ENCODE results near the gene EFNB3.

The EFNB3 gene

DNA sequence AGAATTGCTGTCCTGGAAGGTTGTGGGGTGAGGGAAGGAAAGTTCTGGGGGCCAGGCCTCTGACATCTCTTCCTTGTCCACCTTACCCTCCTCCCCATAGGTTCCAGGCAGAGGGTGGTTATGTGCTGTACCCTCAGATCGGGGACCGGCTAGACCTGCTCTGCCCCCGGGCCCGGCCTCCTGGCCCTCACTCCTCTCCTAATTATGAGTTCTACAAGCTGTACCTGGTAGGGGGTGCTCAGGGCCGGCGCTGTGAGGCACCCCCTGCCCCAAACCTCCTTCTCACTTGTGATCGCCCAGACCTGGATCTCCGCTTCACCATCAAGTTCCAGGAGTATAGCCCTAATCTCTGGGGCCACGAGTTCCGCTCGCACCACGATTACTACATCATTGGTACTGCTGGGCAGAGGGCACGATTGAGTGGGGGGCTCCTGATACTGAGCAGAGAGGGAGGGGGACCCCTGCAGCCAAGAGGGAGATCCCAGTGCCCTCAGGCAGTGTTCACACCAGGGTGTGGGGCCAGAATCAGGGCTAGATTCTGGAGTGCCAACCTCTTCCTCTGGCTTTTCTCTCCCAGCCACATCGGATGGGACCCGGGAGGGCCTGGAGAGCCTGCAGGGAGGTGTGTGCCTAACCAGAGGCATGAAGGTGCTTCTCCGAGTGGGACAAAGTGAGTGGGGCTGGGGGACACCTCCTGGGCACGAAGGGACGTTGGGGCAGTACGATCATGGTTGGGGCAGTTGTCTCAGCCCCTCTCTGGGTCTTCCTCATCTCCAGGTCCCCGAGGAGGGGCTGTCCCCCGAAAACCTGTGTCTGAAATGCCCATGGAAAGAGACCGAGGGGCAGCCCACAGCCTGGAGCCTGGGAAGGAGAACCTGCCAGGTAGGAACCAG, 3.1 kb downstream of the EFNB3 start:
- no peak overlapping the region for H3K4me3 ChIP-seq
- no peak for DNase-seq (ENCODE audit: low spot score)
- TF ChIP-seq, protein P1, sequence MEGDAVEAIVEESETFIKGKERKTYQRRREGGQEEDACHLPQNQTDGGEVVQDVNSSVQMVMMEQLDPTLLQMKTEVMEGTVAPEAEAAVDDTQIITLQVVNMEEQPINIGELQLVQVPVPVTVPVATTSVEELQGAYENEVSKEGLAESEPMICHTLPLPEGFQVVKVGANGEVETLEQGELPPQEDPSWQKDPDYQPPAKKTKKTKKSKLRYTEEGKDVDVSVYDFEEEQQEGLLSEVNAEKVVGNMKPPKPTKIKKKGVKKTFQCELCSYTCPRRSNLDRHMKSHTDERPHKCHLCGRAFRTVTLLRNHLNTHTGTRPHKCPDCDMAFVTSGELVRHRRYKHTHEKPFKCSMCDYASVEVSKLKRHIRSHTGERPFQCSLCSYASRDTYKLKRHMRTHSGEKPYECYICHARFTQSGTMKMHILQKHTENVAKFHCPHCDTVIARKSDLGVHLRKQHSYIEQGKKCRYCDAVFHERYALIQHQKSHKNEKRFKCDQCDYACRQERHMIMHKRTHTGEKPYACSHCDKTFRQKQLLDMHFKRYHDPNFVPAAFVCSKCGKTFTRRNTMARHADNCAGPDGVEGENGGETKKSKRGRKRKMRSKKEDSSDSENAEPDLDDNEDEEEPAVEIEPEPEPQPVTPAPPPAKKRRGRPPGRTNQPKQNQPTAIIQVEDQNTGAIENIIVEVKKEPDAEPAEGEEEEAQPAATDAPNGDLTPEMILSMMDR (IDR thresholded peaks at IDR 0.05): no peak
- no peak overlapping the region for H3K27ac ChIP-seq

DNA sequence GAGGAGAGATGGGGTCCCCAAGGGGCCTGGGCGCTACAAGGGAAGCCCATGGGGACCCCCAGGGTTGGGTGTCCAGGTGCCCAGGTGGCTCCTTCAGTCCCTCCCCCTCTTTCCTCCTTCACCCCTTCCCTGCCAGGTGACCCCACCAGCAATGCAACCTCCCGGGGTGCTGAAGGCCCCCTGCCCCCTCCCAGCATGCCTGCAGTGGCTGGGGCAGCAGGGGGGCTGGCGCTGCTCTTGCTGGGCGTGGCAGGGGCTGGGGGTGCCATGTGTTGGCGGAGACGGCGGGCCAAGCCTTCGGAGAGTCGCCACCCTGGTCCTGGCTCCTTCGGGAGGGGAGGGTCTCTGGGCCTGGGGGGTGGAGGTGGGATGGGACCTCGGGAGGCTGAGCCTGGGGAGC, 4.0 kb downstream of the EFNB3 start:
- Histone ChIP-seq H3K27ac (no peak overlapping the region), H3K4me3 (no peak overlapping the region)
- TF ChIP-seq, protein P1 (IDR thresholded peaks at IDR 0.05): no peak
- DNase-seq (ENCODE audit: low spot score): peak; percentile 57

DNA sequence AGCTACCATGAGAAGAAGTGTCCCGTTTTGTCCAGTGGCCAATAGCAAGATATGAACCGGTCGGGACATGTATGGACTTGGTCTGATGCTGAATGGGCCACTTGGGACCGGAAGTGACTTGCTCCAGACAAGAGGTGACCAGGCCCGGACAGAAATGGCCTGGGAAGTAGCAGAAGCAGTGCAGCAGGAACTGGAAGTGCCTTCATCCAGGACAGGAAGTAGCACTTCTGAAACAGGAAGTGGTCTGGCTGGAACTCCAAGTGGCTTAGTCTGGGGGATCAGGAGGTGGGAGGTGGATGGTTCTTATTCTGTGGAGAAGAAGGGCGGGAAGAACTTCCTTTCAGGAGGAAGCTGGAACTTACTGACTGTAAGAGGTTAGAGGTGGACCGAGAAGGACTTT, 5.3 kb downstream of the EFNB3 start:
- no peak for DNase-seq (ENCODE audit: low spot score)
- Histone ChIP-seq H3K4me3 (no peak overlapping the region), H3K27ac (no peak overlapping the region)
- TF ChIP-seq, protein P1 (IDR thresholded peaks at IDR 0.05): no peak

DNA sequence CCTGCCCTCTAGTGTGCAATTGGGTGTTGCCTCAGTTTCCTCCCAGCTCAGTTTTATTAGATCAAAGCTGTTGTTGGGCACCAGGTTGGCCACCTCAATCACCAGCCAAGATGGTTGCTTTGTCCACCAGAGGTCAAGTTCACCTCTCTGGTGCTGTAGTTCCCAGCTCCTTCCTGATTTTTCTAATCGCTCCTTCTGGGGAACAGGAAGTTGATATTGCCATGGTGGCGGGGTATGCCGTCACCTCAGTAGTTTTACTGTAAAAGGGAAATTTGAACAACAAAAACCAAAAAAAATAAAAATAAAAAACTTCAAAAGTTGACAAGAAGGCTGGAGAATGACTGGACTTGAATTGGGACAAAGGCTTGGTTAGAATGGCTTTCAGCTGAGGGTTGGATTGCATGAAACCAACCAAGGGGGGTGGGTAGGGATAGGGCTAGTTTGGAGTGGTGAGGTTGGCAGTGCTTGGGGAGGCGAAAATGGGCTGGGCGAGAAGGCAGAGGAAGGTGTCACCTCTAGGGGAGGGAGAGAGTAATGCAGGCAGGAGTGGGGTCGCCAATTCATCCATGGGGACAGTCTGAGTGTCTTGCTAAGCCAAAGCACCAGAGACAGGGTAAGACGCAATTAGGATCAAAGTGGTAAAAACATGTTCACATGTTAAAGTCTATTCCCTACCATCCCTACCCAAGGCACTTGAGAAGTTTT, 6.2 kb downstream of the EFNB3 start:
- H3K27ac ChIP-seq: no peak overlapping the region
- no peak for DNase-seq (ENCODE audit: low spot score)
- H3K4me3 ChIP-seq: no peak overlapping the region
- TF ChIP-seq, protein P1 (IDR thresholded peaks at IDR 0.05): no peak

DNA sequence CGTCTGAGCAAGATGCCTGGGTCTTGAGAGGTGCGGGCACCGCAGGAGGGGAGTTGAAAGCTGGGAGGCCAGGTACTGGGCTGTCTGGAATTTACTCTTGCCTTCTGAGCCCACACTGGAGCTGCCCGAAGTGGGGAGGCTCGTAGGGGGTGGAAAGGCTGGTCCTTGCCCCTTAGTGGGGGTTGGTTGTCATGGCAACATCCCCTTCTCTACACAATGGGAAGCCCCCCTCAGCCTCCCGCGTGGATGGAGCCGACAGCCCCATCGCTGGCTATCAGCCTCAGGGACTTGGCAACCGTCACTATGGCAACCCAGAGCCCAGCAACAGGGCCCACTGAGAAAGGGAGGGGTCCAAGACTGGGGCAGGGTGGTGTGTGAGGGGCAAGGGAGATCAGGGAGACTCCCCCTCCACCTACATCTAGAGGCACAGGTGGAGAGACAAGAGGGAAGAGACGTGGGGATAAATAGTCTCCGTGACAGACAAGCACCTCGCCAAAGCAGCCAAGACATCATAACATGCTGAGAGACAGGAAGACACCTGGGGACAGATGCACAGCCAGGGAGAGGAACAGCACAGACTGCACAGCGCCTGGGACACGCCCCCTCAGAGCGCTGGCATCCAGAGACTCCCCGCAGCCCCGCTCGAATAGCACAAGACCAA, 7.2 kb downstream of the EFNB3 start:
- TF ChIP-seq, protein P1 (IDR thresholded peaks at IDR 0.05): no peak
- peak; percentile 69 for DNase-seq (ENCODE audit: low spot score)
- no peak overlapping the region for H3K4me3 ChIP-seq
- H3K27ac ChIP-seq: no peak overlapping the region

DNA sequence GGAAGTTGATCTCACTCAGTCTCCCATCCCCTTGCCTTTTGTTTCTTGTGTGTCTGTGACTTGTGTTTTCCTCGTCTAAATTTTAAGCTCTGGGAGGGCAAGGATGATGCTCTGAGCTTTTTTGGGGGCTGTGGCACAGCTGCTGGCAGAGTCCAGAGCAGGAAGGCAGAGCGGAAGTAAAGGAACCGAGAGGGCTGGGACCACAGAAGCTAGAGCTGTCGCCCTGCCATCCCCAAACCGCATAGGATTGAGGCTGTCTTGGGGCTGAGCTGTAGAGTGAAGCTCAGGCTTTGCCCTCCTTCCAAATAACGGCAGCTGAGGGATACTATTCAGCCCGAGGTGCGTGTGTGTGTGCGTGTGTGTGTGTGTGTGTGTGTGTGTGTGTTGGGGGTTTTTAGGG, 8.8 kb downstream of the EFNB3 start:
- Histone ChIP-seq H3K4me3 (no peak overlapping the region), H3K27ac (no peak overlapping the region)
- TF ChIP-seq, protein P1 (IDR thresholded peaks at IDR 0.05): no peak
- no peak for DNase-seq (ENCODE audit: low spot score)

Data from coronary artery (tissue), 2 donors.